HG03039 (cell line): ENCODE measurements around the gene DPYSL5.

Experiments used
- ATAC-seq: cut with Tn5 transposase; IDR thresholded peaks from one replicate; pipeline ENCODE4 v1.9.1; 2021; ENCODE audit warnings: mild to moderate bottlenecking, moderate library complexity; ENCODE audit not compliant: unreplicated experiment

DPYSL5 gene

GRCh38 chr2:26843041-26843440 lies 4.9 kb upstream of the DPYSL5 start:
- ATAC-seq = no peak

GRCh38 chr2:26845021-26845420 lies 2.9 kb upstream of the DPYSL5 start:
- no peak for ATAC-seq

- ATAC-seq = no peak
These were observed 1.3 kb upstream of the DPYSL5 start for GRCh38 chr2:26846334-26847306.

- ATAC-seq = no peak
These were observed 651 bp upstream of the DPYSL5 start for GRCh38 chr2:26847307-26847654.

GRCh38 chr2:26848336-26849055 lies 564 bp downstream of the DPYSL5 start:
- ATAC-seq = no peak

- no peak for ATAC-seq
These were observed 1.4 kb downstream of the DPYSL5 start for GRCh38 chr2:26849056-26849999.

- no peak for ATAC-seq
These were observed 2.1 kb downstream of the DPYSL5 start for GRCh38 chr2:26850000-26850431.

- no peak for ATAC-seq
These were observed 2.6 kb downstream of the DPYSL5 start for GRCh38 chr2:26850505-26850904.

- no peak for ATAC-seq
These were observed 4.7 kb downstream of the DPYSL5 start for GRCh38 chr2:26852405-26853306.

GRCh38 chr2:26853751-26854150 lies 5.8 kb downstream of the DPYSL5 start:
- ATAC-seq = no peak

GRCh38 chr2:26854283-26854827 lies 6.4 kb downstream of the DPYSL5 start:
- no peak for ATAC-seq

- ATAC-seq = no peak
These were observed 7.5 kb downstream of the DPYSL5 start for GRCh38 chr2:26855466-26855865.

- no peak for ATAC-seq
These were observed 11.7 kb downstream of the DPYSL5 start for GRCh38 chr2:26859622-26860021.

GRCh38 chr2:26860211-26860850 lies 12.4 kb downstream of the DPYSL5 start:
- ATAC-seq = no peak

GRCh38 chr2:26861610-26862224 lies 13.8 kb downstream of the DPYSL5 start:
- no peak for ATAC-seq

- ATAC-seq = no peak
These were observed 16.3 kb downstream of the DPYSL5 start for GRCh38 chr2:26864226-26864625.

- no peak for ATAC-seq
These were observed 16.7 kb downstream of the DPYSL5 start for GRCh38 chr2:26864646-26865045.

- ATAC-seq = no peak
These were observed 22.7 kb downstream of the DPYSL5 start for GRCh38 chr2:26870585-26871095.
